GM18868 (cell line): ENCODE results near the gene MAPK1IP1L.

ENCODE experiments used
- ATAC-seq: cut with Tn5 transposase; IDR thresholded peaks from one replicate; pipeline ENCODE4 v1.9.1; 2021; ENCODE audit warnings: mild to moderate bottlenecking, moderate library complexity; ENCODE audit not compliant: unreplicated experiment

Gene MAPK1IP1L

DNA sequence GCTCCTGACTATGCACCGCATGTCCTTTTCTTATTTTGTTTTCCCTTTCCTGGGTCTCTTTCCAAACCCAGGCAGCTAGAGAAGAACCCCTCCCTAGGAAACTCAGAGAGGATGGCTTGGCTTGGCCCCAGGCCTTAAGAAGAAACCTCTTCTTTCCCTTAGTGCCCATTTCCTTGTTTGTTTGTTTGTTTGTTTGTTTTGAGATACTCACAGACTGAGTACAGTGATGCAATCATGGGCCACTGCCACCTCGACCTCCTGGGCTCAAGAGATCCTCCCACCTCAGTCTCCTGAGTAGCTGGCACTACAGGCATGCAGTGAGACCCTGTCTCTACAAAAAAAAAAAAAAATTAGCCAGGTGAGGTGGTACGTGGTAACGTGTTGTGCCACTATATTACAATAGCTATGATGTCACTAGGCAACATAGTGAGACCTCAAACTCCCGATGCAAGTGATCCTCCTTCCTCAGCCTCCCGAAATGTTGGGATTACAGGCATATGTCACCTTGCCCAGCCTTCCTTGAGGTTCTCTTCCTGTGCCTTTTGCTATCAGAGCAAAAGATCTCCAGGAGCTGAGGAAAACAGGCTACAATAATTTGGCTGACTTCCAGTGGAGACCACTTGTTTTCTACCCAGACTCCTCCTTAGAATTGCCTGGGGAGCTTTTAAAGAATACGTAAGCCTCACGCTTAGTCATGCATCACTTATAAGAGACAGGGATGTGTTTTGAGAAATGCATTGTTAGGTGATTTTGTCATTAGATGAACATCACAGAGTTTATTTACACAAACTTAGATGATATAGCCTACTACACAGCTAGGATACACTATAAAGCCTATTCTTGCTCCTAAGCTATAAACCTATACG lies 43.1 kb downstream of the MAPK1IP1L start:
- no peak for ATAC-seq

DNA sequence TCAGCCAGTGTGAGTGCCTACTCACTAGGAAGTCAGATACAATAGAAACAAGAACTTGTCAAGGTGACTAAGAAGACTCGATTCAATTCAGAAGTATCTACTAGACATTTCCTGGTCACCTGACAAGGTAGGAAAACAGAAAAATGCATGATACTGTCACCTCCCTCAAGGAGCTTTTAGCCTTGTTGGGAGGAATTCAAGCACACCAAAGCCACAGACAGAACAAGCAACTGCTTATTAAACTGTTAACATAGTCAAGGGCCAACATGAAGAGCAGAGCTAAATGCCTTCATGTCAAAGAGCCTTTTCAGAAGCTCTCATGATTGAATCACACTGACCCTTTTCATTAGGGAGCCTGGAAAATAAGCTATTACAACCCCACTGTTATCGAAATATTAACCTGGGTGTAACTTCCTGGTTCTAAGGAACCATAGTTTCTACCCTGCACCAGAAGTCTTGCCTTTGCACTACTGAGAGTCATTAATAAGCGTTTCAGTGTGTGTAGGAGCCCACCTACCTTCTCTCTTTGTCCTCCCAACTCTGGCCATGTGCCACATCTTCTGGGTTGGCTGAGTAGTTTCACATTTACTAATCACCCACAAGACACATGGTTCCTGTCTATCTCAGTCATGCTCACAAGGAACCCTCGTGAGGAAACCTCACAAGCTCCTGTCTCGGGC lies 46.6 kb downstream of the MAPK1IP1L start:
- peak; percentile 76 for ATAC-seq

DNA sequence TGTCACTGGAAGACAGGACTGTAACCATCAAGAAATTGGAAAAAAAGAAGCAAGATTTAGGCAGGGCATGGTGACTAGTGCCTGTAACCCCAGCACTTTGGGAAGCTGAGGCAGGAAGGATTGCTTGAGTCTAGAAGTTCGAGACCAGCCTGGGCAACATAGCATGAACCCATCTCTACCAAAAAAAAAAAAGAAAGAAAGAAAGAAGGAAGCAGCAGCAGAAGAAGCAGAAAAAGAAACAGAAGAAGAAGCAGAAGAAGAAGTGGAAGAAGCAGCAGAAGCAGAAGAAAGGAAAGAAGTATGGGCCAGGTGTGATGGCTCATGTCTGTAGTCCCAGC lies 47.1 kb downstream of the MAPK1IP1L start:
- ATAC-seq: no peak

DNA sequence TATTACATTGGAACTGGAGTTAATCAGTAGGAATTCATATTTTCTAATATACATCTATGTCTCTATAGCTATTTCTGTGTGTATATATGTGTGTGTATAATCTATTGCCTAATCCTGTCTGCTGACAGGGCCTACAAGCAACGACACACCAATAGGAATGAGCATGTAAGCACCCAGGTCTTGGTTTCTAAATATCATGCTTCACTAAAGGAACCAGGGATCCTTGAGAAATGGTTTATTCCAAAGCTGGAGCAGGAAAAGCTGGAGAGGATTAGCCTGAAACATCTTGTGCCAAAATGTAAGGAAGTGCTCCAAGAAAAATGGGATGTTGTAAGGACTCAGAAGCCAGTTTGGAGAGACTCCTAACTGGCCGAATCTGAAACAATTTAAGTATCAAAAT lies 48.3 kb downstream of the MAPK1IP1L start:
- ATAC-seq: no peak

DNA sequence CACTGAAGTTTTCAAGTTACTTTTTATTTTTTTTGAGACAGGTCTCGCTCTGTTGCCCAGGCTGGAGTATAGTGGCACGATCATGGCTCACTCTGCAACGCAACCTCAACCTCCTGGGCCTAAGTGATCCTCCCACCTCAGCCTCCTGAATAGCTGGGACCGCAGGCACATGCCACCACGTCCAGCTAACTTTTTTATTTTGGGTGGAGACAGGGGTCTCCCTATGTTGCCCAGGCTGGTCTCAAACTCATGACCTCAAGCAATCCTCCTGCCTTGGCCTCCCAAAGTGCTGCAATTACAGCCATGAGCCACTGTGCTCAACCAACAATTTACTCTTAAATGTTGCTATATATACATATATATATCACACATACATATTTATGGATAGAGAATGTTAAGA lies 50.3 kb downstream of the MAPK1IP1L start:
- no peak for ATAC-seq

DNA sequence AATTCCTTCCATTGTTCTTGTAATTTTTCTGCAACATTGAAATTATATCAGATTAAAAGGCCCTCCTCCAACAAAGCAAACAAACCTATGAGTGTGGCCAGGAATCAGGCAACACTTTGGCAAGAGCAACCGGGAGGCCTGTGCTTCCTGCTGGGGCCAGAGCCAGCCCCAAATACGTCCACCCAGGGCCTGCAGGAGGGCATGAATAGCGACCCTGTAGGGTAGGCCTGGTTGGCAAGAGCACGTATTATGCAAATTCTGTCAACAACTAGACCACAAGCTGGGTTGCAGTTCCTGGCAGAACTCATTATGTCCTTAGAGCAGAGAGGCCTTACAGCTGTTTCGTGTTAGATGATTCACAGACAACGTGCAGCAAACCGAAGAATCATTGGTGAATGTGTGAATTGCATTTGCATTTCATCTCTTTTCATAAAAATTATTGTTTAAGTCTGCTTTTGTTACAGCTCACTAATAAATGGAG lies 50.7 kb downstream of the MAPK1IP1L start:
- ATAC-seq: peak; percentile 56

DNA sequence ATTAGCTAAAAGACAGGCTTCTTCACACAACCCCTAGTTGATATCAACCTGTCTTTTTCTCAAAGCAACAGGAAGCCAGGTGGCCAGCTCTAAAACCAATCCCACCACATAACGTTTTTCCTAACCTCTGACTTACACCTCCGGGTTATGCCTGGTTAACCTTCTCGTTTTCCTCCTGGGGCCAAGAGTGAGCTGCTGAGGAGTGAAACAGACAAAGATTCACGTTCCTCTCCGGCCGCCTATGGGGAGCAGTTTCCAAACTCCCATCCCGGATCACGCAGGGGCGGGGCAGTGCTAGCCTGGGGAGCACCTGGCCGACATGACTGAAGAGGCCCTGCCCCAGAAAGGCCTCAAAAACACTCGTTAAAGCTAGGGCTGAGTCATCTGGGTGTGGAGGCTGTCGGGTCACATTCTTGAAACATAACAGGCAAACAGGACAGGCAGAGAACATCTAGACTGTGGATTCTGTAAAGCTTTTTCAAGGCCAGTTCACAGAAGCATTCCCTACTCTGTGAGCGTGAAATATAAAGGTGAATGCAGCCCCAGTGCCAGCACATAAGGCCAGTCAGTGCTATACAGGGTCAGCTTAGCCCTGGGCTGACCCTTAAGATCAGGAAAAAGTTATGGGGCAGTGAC lies 51.7 kb downstream of the MAPK1IP1L start:
- peak; percentile 20 for ATAC-seq

DNA sequence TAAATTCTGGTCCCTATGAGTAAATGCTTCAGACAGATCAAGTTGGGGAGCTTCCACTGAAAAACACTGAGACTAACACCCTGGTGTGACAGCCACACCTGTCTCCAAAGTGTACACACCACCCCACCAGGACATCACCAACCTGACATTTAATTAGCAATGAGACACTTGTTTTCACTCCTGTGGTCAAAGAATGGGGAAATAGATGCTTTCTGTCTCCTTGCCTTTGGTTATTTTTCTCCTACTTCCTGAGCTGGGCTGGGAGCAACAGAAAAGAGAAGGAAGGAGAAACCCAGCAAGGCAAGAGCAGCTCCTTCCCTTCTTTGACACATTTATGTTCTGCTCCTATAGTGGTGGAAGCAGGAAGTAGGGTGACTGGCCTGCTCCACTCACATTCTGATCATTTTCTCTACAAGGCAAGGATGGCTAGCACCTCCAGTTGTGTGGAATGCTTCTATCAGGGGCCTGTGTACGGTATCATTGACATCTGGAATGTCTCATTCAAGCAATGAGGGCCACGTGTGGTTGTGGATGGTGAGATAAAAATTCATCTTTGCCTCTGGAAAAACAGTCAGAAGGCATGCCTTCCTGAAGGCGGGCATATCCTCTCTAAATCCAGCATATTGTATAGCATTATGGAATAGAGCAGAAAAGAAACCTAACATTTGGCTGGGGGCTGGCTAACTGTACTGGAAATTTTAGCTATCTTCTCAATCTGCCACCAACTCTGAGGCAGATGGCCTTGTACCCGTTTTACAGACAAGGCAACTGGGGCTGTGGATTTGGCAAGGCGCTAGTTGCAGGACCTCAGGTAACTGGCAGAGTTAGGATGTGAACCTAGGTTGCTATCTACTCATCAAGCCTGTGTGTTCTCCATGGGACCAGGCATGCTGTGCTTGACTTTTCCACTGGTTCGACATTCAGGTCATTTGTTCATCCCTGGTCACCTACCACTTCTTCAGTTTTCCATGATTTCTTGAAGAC lies 52.8 kb downstream of the MAPK1IP1L start:
- no peak for ATAC-seq

DNA sequence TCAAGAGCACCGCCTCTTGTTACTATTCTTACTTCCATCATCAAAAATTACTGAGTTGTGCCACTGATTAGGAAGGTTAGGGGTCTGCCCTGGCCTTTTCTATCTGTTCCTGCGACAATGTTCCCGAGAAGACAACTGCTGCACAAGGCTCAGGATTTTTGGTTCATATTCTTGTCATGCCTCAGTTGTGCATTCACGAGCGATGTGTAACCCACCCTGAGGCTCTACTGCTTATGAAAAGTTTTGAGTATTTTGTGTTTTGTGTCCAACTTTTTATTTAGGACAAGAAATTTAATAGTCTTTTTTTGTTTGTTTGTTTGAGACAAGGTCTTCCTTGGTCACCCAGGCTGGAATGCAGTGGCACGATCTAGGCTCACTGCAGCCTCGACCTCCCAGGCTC lies 54.5 kb downstream of the MAPK1IP1L start:
- ATAC-seq: no peak

DNA sequence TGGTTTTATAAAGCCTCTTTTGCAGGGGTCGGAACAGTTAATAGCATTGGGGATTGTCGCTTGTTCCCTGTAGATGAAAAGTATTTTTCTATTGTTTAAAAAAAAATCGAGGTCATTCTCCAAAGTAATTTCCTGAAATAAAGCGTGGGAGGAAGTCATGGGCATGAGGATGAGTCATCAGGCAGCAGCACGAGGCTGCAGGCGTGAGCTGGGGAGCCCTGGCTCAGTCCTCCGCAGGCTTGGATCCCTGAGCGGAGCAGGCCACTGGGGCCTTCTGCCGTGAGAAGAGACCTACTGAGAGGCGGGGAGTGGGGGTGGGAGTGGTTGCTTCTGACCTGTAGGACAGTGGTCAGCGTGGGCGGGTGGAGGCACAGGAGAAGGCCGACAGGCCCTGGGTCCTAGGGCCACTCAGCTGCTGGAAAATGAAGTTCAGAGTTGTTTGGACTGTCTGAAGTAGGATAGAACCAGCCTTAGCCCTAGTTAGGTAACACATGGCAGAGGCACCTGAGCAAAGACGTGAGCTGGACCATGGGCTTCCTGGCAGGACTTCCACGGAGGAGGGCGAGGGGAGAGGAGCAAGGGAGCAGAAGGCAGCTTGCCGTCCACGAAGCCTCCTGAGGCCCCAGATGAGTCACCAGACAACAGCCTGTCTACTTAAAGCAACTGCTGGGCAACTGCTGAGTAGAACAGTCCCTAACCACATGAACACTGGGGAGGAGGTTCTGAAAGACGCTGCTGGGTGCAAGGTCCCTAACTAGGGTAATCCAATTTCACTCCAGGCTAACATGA lies 56.5 kb downstream of the MAPK1IP1L start:
- ATAC-seq: peak; percentile 82

DNA sequence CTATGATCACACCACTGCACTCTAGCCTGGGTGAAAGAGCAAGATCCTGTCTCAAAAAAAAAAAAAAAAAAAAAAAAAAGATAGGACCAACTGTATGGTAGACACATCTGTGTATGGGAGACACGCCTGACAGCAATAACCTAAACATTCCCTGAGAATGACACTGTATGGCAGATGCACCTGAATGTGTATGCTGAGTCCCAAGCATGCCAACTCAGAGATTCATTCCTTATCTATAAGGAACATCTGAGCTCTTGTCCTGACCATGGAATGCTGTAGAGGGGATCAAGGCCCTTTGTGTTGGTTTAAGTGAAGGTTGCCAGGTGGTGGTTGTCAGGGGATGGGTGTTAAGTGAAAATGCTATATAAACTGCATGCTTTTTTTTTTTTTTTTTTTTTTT lies 58.4 kb downstream of the MAPK1IP1L start:
- ATAC-seq: no peak

DNA sequence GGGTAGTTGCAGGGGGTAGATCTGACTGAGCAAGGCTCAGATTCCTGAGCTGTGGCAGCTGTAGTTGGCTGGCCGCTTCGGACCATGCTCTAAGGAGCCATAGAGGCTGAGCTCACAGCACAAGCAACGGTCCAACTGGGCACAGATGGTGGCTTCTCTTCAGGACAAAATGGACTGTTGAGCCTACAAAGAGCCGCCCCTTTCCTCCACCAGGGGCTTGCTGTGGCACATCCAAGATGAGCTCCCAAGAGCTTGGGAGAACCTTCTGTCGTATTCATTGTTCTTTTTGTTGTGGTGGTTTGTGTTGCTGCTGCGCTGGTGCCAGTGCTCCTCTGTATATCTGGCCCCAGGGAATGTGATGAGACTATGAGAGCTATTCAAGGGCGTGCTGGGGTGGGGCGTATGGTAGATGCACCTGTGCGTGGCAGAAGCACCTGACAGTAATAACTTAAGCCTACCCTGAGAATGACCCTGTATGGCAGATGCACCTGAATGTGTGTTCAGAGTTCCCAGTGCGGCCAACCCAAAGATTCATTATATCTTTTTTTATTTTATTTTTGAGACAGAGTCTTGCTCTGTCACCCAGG lies 59.8 kb downstream of the MAPK1IP1L start:
- ATAC-seq: no peak

DNA sequence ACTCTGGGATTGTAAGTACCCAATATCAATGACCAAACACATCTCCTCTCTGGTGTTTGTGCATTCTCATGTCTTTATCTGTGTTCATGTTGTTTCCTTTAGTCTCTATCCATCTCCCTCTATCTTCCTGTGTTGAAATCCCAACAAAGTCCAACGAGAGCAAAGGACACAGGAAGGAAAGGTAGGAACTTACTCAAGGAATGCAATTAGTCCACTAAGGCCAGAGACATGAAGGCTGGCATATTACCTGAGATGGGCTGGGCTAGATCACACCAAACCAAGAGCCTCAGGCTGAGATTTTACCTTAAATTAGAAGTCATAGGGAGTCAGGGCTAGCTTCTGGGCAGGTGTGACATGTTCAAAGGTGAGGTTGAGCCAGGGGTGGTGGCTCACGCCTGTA lies 63.3 kb downstream of the MAPK1IP1L start:
- ATAC-seq: no peak

DNA sequence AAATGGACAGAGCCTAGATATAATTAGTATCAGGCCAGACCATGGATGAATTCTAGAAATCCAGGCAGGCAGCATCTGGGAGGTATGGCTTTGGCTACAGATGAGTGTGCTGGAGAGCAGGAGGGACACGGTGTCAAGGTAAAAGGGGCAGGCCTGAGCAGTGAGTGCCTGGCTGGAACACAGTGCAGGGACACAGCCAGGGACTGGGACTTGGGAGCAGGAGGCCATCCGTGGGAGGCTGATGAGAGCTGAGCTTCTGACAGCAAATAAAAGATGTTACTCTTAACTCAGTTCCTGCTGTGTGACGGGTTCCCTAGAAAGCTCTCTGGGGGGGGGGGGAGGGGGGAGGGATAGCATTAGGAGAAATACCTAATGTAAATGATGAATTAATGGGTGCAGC lies 64.0 kb downstream of the MAPK1IP1L start:
- no peak for ATAC-seq

DNA sequence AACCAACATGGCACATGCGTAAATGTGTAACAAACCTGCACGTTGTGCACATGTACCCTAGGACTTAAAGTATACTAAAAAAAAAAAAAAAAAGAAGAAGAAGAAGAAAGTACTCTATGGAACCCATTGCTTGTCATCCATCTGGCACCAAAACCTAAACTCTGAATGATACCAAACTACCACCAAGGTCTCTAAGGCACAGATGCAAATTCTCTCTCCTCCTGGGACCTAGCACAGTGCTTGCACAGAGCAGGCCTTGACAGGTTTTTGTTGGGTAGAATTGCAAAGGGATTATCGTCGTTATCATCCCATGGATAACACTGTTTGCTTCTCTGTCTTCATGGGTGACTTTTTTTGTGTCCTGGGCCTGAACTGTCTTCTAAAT lies 64.4 kb downstream of the MAPK1IP1L start:
- ATAC-seq: no peak

DNA sequence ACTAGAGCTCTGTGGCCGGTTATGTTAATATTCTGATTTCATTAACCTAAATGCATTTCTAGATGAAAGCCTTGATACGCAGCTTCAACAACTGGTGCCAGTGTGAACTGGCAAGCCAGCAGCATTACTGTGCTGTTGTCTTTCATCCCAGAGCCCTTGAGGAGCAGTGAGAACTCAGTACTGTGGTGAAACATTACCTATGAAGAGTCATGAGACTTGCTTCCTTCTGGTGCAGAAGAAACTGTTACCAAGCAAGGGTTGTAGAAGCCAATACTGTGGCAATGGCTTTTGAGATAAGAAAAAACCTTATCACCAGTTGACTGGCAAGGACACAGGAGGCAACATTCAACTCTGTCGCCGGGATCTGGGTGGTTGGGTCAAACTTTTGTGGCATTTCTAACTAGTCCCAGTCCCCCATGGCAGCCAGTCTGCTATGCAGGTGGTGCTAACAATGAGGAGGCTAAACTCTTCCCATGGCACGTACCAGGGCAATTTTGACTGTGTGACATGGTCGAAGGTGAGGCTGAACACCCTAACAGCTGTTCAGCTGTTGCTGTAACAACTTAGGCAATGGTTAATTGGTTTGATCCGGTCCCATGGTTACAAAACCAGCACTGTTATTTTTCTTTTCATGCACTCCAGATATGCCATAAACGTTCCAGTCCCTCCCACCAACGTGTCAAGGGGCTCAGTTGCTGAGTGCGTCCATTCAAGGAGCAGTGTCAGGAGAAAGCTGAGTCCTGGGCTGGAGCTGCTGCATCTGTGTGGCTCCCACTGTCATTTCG lies 65.0 kb downstream of the MAPK1IP1L start:
- no peak for ATAC-seq

DNA sequence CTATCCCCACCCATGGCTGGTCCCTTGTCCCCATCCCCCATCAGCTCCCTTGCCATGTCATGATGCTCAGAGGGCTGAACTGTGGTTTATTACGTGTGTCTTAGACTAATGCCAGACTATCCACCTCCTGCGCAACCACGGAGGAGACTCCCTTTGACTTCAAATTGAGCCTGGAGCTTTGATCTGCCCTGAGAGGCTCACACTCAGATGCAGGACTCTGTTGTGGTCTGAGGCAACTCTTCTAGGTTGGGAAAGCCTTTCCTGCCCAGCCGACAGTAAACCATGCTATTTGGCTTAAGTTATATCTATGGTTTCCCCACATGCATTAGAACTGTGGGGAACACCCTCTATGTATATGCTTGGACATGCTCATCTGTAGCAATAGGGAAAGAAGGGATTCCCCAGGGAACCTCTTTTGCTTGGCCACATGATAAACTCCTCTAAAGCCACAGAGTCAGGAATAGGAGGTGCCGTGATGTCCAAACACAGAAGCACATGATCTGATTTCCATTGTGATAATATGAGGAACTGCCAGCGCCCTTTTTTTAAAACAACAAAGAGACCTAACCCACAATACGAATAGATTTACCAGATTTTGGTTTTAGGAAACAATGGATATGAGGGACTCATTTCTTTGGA lies 66.5 kb downstream of the MAPK1IP1L start:
- no peak for ATAC-seq

DNA sequence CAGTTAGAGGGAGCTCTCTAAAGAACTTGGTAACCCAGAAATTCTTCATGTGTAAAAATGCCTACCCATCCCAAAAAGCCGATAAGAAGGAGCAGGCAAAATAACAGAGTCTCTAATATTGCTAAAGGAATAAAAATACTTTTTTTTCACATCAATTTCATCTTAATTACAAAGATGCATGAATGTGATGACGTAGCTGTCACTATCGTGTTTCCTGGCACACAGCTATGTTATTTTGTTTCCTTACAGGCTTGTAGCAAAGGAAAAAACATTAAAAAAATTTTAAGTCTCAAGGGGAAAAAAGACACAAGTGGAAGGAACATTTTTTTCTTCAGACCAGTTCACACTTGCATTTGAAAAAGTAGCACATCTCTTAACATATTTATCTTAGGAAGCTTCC lies 67.3 kb downstream of the MAPK1IP1L start:
- no peak for ATAC-seq
